Esophagus (tissue), 2 donors: ENCODE results near the gene PIP5KL1. TPM values are rescaled to one million over a fixed set of nuclear protein-coding genes. Genes with fewer than 3 reads are reported as not detected.

Experiments
- H3K27ac ChIP-seq, 2 donors: one replicate each; pipeline ENCODE4 v1.5.1; 2013; ENCODE audit warnings: low read depth in 2 of 2, mild to moderate bottlenecking in 2 of 2, inconsistent platforms in 1 of 2, low read length in 1 of 2, moderate library complexity in 1 of 2
- H3K27me3 ChIP-seq, 2 donors: one replicate each; pipeline ENCODE4 v1.6.1; 2013; ENCODE audit warnings: low read length in 2 of 2, control low read depth in 1 of 2, mild to moderate bottlenecking in 1 of 2; ENCODE audit not compliant: insufficient read depth in 2 of 2, control insufficient read depth in 1 of 2
- H3K36me3 ChIP-seq, 2 donors: one replicate each; pipeline ENCODE4 v1.6.1; 2013; ENCODE audit warnings: low read length in 1 of 2; ENCODE audit not compliant: control insufficient read depth in 2 of 2, insufficient read depth in 2 of 2
- H3K4me1 ChIP-seq, 2 donors: one replicate each; pipeline ENCODE4 v1.6.1; 2013; ENCODE audit warnings: low read length in 1 of 2; ENCODE audit not compliant: control insufficient read depth in 2 of 2, insufficient read depth in 2 of 2
- H3K4me3 ChIP-seq, 2 donors: one replicate each; pipeline ENCODE4 v1.5.1; 2013; ENCODE audit warnings: low read length in 2 of 2, mild to moderate bottlenecking in 2 of 2, low read depth in 1 of 2, moderate library complexity in 1 of 2
- H3K9me3 ChIP-seq, 2 donors: one replicate each; pipeline ENCODE4 v1.6.1; 2013; ENCODE audit warnings: mild to moderate bottlenecking in 2 of 2, low read depth in 1 of 2, low read length in 1 of 2, moderate library complexity in 1 of 2; ENCODE audit not compliant: control insufficient read depth in 2 of 2, insufficient read depth in 1 of 2
- WGBS, 2 donors: extraction: QIAGEN DNeasy Blood & Tissue Kit; methylation state at CpG; one replicate each; pipeline ENCODE4 v1.1.7; 2013; 5-methylcytosine and 5-hydroxymethylcytosine counted together
- polyA plus RNA-seq, 2 donors: library from polyadenylated mRNA; stranded (reverse); fragments of 200-250 nt; gene quantifications; one replicate each; pipeline ENCODE4 v1.2.3, GENCODE V29; 2013
- donor health status: healthy with polysubstance abuse.
- donor health status: Bipolar disorder and iron deficiency.

Gene PIP5KL1
- polyA plus RNA-seq, 2 donors = 2.7 to 4.8 TPM

DNA sequence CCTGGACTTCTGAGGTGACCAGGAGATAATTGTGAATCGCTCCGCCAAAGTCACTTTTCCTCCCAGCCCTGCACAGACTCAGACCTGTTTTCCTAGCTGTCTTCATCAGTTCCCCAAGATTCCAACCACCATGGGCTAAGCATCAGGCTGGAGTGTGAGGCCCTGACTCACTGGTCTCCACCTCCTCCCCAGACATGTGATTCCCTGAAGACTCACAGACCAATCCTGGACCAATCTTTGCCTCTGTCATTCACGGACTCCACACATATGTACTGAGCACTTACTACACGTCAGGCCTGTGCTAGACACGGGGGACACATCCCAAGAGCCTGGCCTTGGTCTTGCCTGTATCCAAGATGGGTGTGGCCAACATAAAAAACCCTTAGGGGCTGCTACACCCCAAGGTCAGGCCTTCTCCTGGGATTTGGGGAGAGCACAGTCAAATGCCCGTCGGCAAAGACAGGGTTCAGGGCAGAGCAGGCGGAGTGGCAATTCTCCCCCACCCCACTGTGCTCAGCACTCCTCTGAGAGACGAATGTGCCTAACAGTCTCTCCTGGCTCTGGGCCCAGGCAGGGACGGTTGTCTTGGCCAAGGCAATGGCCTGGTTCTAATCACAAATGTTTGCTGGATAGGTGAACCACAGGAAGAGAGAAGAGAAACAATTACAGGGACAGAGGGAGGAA, 38.3 kb upstream of the PIP5KL1 start:
- 34 to 38% methylated on average over 10 of the region's 10 CpGs for WGBS, 2 donors
- Histone ChIP-seq H3K4me1 (peaks cover 56 to 75% of the 10 kb centered on the region in 2 donors), H3K27me3 (no peaks in the 10 kb centered on the region), H3K36me3 (peaks cover 0 to 6% of the 10 kb centered on the region in 2 donors), H3K4me3 (no peak overlapping the region), H3K9me3 (no peaks in the 10 kb centered on the region), H3K27ac (peak overlapping the region; percentile 98 to 99)

DNA sequence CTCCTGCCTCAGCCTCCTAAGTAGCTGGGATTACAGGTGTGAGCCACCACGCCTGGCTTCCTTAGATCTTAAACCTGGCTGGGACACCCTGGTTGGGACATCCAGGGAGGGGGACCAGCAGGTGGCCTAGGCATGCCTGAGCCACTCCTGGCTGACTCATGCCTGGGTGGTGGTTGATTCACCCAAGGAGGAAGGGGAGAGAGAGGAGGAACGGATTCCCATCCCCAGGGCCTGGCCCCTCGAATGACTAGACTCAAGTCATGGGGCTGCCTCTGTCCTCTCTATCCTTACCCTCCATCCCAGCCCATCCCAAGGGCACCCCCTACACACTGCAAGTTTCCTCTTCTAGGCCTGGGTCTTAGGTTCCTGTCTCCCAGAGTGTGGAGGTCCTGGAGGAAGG, 37.5 kb upstream of the PIP5KL1 start:
- Histone ChIP-seq H3K9me3 (no peaks in the 10 kb centered on the region), H3K36me3 (peaks cover 0 to 4% of the 10 kb centered on the region in 2 donors), H3K27me3 (no peaks in the 10 kb centered on the region), H3K27ac (peak overlapping the region; percentile 98 to 99), H3K4me1 (peaks cover 54 to 75% of the 10 kb centered on the region in 2 donors), H3K4me3 (no peak overlapping the region)
- 45 to 56% methylated on average over 3 of the region's 3 CpGs for WGBS, 2 donors

DNA sequence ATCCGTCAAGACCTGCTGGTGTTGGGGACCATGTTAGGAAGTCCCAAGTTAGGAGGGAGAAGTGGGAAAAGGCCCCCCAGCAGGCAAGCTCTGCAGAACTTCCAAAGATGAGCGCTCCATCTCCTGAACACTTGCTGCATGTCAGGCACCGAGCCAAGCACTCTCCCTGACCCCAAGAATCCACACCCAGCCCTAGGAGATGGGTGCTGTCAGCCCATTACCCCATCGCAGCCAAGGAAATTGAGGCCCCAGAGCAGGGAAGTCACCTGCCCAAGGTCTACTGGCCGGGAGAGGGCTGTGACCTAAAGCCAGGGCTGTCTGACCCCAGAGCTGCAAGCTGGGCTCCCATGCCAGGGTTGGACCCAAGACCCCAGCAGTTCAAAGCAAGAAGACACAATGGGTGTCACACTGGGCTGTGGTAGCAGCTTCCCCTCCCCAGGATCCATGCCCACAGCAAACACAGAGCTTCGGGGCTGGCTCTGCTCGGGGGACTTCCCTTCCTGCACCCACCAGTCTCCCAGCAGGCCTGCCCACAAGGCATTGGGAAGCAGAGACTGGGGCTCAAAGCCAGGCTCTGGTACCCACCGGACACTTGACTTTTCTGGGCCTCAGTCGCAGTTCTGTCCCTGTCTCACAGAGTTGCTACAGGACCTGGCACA, 36.7 kb upstream of the PIP5KL1 start:
- no peaks in the 10 kb centered on the region for H3K9me3 ChIP-seq
- H3K4me1 ChIP-seq = peaks cover 50 to 70% of the 10 kb centered on the region in 2 donors
- 52 to 54% methylated on average over 9 of the region's 9 CpGs for WGBS, 2 donors
- peaks cover 0 to 3% of the 10 kb centered on the region in 2 donors for H3K36me3 ChIP-seq
- peak overlapping the region; percentile 98 to 99 for H3K27ac ChIP-seq
- H3K27me3 ChIP-seq = no peaks in the 10 kb centered on the region
- H3K4me3 ChIP-seq = no peak overlapping the region

DNA sequence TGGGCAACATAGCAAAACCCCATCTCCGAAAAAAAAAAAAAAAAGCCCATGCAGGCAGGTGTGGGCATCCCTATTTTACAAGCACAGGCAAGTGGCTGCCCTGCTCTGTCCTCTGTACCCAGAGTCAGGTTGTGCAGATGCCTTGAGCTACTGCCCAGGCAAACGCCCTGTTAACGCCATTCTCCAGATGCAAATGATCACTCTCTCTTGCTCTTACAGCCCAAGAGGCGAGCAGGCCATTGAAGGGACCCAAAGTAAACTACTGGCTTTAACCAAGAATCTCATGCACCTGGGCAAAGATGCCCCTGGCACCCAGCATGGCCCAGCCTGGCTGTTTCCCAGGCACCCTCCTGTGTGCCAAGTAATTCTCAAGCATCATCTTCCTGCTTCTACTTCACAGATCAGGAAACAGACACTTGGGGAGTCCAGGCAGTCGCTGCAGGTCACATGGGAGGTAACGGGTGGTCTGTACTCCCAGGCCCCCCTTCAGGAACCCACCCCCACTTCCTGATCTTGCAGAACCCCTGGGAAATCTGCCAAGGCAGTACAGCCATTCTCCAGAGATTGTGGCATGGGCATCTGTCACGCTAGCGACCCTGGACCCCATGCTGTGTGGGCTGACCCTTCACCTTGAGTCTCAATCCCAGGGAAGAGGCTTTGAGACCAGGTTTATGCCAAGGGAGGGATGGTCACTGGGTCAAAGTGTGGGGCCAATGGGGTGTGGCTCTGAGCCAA, 36.0 kb upstream of the PIP5KL1 start:
- Histone ChIP-seq H3K27me3 (no peaks in the 10 kb centered on the region), H3K36me3 (peaks cover 0 to 2% of the 10 kb centered on the region in 2 donors), H3K27ac (peak overlapping the region; percentile 98 to 99), H3K4me3 (no peak overlapping the region), H3K9me3 (no peaks in the 10 kb centered on the region), H3K4me1 (peaks cover 47 to 63% of the 10 kb centered on the region in 2 donors)
- 37 to 45% methylated on average over 8 of the region's 8 CpGs for WGBS, 2 donors

DNA sequence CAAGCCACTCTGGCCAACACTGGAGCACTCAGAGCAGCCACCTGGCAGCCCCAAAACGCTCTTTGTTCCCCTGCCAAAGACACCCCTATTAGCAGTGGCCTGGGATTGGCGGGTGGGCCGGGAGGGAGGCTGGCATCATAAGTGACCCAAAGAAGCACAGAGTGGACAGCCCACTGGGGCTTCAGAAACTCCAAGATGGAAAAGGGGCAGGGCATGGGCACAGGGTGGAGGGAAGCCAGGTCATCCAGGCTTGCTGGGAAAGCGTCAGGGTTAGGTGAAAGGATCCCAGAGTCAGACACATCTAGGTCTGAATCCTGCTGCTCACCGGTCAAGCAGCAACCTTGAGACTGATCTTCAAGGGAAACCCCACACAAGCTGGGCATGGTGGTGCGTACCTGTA, 35.4 kb upstream of the PIP5KL1 start:
- Histone ChIP-seq H3K36me3 (peaks cover 0 to 3% of the 10 kb centered on the region in 2 donors), H3K27me3 (no peaks in the 10 kb centered on the region), H3K27ac (peak overlapping the region; percentile 98 to 99), H3K4me1 (peaks cover 45 to 64% of the 10 kb centered on the region in 2 donors), H3K4me3 (no peak overlapping the region), H3K9me3 (no peaks in the 10 kb centered on the region)
- WGBS, 2 donors = 30 to 36% methylated on average over 6 of the region's 6 CpGs

DNA sequence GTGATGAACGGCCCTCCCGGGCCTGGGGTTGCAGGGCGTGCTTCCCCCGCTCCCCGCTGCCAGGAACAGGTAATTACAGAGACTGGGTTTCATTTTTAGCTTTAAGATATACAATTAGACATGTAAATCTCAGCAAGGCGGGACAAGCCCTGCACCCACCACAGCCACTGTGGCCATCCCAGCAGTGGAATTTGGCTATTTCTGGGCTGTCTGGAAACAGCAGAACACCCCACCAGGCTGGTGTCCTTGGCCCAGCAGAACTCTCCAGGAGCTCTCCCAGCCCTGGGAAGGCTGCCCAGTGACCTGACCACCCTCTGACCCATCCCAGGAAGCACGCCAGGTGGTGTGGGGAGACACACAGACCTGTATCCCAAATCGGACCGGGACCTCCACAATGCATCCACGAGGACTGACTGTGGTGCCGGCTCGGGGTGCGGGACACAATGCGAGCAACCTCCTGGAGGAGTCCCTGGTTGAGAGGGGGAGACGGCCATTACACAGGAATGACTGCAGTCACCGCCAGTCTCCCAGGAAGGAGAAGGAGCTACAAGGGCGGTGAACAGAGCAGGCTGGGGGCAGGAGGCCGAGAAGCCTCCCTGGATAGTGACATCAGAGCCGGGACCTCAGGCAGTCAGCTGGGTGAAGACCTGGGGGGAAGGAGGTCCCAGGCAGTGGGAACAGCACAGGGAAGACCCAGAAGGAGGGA, 32.9 kb upstream of the PIP5KL1 start:
- no peaks in the 10 kb centered on the region for H3K27me3 ChIP-seq
- peaks cover 0 to 3% of the 10 kb centered on the region in 2 donors for H3K36me3 ChIP-seq
- 38 to 53% methylated on average over 19 of the region's 19 CpGs for WGBS, 2 donors
- no peaks in the 10 kb centered on the region for H3K9me3 ChIP-seq
- no peak overlapping the region for H3K4me3 ChIP-seq
- H3K4me1 ChIP-seq = peaks cover 39 to 65% of the 10 kb centered on the region in 2 donors
- peak overlapping the region; percentile 73 to 95 for H3K27ac ChIP-seq

DNA sequence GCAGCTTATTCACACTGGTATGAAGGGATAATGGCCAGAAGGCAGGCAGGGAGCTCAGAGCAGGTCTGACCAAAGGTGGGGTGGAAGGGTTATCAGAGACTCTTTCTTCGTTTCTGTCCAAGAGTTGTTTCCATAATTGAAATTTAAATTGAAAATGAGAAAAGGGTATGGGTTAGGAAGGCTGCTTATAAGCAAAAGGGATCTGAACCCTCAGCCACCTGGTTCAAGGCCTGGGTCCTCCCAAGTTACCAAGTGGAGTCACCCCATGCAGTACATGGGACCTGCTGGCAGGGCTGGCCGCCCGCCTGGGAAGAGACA, 32.4 kb upstream of the PIP5KL1 start:
- no peaks in the 10 kb centered on the region for H3K9me3 ChIP-seq
- H3K4me3 ChIP-seq = no peak overlapping the region
- WGBS, 2 donors = 39 to 53% methylated on average over 3 of the region's 3 CpGs
- peaks cover 39 to 60% of the 10 kb centered on the region in 2 donors for H3K4me1 ChIP-seq
- no peaks in the 10 kb centered on the region for H3K27me3 ChIP-seq
- peak overlapping the region; percentile 73 to 95 for H3K27ac ChIP-seq
- peaks cover 0 to 3% of the 10 kb centered on the region in 2 donors for H3K36me3 ChIP-seq

DNA sequence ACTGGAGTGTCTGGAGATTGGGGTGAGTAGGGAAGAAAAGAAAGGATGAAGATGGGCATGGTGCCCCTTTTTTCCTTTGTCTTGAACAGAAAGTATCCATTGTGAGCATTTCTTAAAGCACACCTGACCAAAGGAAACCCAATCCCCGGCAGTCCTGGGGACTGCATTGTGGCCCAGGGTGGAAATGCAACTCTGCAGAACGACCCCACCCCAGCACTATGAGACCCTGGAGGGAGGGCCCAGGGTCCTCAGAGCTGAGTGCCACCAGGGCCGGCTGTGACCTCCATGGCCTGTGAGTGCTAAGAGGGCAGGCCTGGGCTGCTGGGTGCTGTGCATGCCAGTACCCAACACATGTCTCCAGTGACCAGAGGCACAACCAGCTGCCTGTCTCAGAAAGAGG, 31.7 kb upstream of the PIP5KL1 start:
- Histone ChIP-seq H3K36me3 (peaks cover 0 to 3% of the 10 kb centered on the region in 2 donors), H3K4me1 (peaks cover 34 to 54% of the 10 kb centered on the region in 2 donors), H3K27me3 (no peaks in the 10 kb centered on the region), H3K27ac (peak overlapping the region; percentile 73 to 95), H3K9me3 (no peaks in the 10 kb centered on the region), H3K4me3 (no peak overlapping the region)
- WGBS, 2 donors = 38 to 48% methylated on average over 3 of the region's 3 CpGs

DNA sequence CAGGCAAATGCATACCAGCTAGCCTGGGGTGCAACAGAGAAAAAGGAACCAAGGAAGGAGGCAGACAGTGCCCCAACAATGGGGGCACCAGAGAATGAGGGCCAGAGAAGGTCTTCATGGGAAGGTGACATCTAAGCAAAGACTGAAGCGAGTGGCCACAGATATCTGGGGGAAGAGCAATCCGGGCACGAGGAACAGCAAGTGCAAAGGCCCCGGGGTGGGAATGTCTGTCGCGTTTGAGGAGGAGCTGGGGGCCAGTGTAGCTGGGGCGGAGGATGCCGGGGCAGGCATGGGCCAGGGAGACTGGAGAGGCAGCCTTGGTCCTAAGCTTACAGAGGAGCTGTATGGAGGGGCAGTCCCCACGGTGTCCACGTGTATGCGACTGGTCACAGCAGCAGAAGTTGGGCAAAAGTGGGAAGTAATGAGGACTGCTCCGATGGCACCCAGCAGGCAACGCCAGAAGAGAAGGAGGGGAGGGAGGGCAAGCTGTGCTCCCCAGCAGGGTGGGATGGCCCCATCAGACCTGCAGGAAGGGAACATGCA, 31.1 kb upstream of the PIP5KL1 start:
- 87 to 89% methylated on average over 13 of the region's 13 CpGs for WGBS, 2 donors
- H3K9me3 ChIP-seq = no peaks in the 10 kb centered on the region
- H3K36me3 ChIP-seq = peaks cover 0 to 3% of the 10 kb centered on the region in 2 donors
- H3K27me3 ChIP-seq = no peaks in the 10 kb centered on the region
- peak overlapping the region; percentile 89 to 95 for H3K27ac ChIP-seq
- no peak overlapping the region for H3K4me3 ChIP-seq
- H3K4me1 ChIP-seq = peaks cover 28 to 51% of the 10 kb centered on the region in 2 donors
